Renal cortex interstitium (tissue), 11 donors: ENCODE results near the gene UGT2B15. TPM values are rescaled to one million over a fixed set of nuclear protein-coding genes. Genes with fewer than 3 reads are reported as not detected.
"Not testable (repeated sequence)": the region's sequence is repeated elsewhere in the genome, so short reads cannot be mapped to it uniquely, and the experiment has no call there.

Experiments used
- DNase-seq, 11 donors: peaks; one replicate each; pipeline ENCODE4 v3.0.0-alpha.2; 2013; ENCODE audit warnings: low read depth in 9 of 11, low spot score in 4 of 11; ENCODE audit errors: extremely low read depth in 1 of 11
- polyA plus RNA-seq, 3 donors: library from polyadenylated mRNA; unstranded; fragments of 120-200 nt; gene quantifications; one replicate each; pipeline ENCODE4 v1.2.1, GENCODE V29; 2013; ENCODE audit not compliant: insufficient read length in 3 of 3

The UGT2B15 gene
- polyA plus RNA-seq, 3 donors: 0.04 TPM; not detected in 2

- not testable (repeated sequence) for DNase-seq
Observed at GRCh38 chr4:68662836-68663574, 7.4 kb downstream of the UGT2B15 start.

- no peak for DNase-seq
Observed at GRCh38 chr4:68658672-68659071, 11.8 kb downstream of the UGT2B15 start.

- DNase-seq: not testable (repeated sequence)
Observed at GRCh38 chr4:68657022-68657594, 13.3 kb downstream of the UGT2B15 start.

- DNase-seq: not testable (repeated sequence)
Observed at GRCh38 chr4:68656445-68656973, 13.9 kb downstream of the UGT2B15 start.

GRCh38 chr4:68655764-68656444 lies 14.5 kb downstream of the UGT2B15 start:
- no peak for DNase-seq

GRCh38 chr4:68654946-68655721 lies 15.3 kb downstream of the UGT2B15 start:
- DNase-seq: no peak

- no peak for DNase-seq
Observed at GRCh38 chr4:68651932-68652331, 18.5 kb downstream of the UGT2B15 start.

GRCh38 chr4:68630371-68630770 lies 40.1 kb downstream of the UGT2B15 start:
- no peak for DNase-seq

- not testable (repeated sequence) for DNase-seq
Observed at GRCh38 chr4:68622731-68623130, 47.7 kb downstream of the UGT2B15 start.

GRCh38 chr4:68617003-68617698 lies 53.3 kb downstream of the UGT2B15 start:
- DNase-seq: no peak

GRCh38 chr4:68615699-68616422 lies 54.6 kb downstream of the UGT2B15 start:
- no peak for DNase-seq

GRCh38 chr4:68613752-68614151 lies 56.7 kb downstream of the UGT2B15 start:
- DNase-seq: no peak

- DNase-seq: no peak
Observed at GRCh38 chr4:68606240-68606639, 64.2 kb downstream of the UGT2B15 start.

- DNase-seq: no peak
Observed at GRCh38 chr4:68599150-68599549, 71.3 kb downstream of the UGT2B15 start.

GRCh38 chr4:68597482-68597881 lies 73.0 kb downstream of the UGT2B15 start:
- DNase-seq: no peak
